ENCODE results near the gene PNKP.

Gene PNKP

DNA sequence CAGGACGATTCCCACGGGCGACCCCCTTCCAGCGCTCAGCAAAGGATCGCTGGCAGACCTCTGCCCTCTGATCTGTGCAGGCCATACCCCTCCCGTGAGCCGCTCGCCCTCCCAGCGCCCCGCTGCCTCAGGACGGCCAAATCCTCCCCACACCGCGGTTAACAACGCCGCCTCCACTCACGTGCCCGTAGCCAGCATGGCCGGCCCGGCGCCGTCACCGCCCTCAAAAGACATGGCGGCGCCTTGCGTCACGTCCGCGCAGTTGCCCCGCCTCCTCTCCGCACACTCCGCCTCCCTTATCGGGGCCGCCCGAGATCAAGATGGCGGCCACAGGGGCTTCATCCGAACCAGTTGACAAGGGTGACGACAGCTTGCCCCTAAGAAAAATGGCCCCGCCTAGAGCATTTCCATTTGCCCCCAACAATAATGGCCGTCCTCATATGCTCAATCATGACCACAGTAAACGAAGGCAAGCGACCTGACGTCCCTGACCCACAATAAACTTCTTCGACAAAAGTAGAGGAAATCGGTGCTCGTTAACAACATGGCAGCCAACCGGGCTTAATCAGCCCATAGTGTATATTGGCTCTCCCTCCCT lies 9.1 kb upstream of the PNKP start:
- DNase-seq (ENCODE audit: low spot score): peak; percentile 99

DNA sequence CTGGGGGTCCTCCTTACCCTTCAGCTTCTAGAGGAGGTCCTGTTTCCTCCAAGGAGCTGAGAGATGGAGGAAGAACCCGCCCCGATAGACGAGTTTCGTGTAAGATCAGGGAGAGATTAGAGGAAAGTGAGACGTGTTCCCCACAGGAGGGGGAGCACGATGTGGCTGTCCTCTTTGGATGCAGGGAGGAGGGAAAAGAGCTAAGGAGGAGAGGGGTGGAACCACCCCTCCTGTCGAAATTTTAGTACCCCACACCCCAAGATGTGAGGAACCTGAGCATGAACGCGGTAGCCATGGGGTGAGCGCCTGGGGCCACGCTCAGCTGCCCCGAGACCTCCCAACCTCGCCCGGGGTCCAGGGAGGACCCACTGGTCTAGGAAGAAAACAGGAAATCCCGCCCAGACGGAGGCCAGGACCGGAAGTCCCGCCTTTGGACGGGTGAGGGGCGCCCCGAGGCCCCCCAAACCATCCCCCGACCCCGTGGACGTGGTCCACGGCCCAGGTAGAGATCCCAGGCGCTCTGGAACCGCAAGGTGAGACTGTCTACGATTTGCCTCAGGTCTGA lies 8.6 kb upstream of the PNKP start:
- peak; percentile 55 for DNase-seq (ENCODE audit: low spot score)

DNA sequence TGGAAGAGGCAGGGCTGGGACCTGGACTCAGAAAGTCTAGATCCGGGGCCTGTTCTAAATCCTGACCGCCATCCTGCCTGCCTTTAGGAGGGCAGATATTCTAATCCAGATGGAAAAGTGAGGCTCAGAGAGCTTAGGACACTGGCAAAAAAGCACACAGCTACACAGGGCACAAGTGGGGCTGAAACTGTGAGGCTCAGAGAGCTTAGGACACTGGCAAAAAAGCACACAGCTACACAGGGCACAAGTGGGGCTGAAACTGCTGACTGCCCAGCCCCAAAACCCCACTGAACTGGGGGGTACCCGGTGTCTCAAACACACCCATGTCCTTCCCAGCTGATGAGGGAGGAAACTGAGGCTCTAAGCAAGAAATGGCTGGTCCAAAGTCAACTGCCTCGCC lies 7.8 kb upstream of the PNKP start:
- no peak for DNase-seq (ENCODE audit: low spot score)

DNA sequence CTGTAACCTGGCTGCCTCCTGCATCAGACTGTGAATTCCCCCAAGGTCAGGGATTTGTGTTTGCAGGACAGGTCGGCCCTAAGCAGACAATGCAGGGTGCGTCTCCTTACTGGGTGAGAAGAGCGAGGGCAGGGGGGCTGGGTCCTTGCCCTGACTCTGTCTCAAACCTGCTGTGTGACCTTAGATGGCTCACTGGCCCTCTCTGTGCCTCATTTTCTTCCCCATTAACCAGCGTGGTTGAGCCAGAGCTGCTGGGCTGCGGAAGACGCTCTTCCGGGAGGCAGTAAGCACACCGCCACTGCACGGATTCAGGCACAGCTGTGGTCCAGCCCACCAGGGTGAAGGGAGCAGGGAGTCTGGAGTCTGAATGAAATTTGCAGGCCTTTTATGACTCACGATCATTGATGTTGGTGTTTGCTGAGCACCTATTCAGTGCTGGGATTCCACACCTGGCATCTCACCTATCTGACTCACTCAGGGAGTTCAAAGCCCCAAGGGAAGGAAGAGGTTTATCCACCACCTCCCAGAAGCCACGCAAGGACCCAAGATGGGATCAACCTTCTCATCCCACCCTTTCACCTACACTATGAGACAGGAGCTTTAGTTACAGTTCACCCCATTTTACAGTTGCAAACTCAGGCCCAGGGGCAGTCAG lies 7.3 kb upstream of the PNKP start:
- DNase-seq (ENCODE audit: low spot score): no peak

DNA sequence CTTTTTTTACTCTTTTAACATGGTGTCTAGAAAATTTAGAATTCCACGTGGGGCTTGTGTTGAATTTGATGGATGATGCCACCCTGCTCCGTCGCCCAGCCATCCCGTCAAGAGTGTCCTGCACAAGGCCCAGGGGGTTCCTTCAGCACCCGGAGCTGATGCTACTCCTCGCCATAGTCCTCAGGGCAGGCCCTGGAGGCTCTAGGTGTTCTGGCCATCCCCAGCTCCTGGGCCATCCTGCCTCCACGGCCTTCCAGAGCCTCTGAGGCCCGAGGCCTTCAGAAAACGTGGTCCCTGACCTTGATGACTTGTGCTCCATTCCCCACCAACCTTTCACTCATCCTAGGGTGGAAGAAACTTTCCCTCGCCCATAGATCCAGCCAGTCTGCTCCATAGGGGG lies 6.5 kb upstream of the PNKP start:
- DNase-seq (ENCODE audit: low spot score): no peak

DNA sequence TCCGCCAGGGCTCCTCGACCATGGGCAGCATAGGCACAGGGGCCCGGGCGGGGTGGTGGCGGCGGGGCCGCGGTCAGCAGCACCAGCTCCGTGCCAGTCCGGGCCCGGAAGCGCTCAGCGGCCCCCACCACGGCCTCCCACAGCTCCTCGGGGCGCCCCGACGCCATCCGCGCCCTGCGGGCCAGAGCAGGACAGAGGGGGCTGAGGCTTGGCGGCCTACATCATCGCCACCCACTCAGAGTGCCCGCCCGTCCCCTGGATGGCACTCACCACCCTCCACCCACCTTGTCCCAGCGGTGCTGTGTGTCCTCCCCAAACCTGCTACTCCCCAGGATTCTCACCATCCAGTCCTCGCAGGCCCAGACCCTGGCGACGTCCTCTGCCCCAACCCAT lies 5.7 kb upstream of the PNKP start:
- DNase-seq (ENCODE audit: low spot score): no peak

DNA sequence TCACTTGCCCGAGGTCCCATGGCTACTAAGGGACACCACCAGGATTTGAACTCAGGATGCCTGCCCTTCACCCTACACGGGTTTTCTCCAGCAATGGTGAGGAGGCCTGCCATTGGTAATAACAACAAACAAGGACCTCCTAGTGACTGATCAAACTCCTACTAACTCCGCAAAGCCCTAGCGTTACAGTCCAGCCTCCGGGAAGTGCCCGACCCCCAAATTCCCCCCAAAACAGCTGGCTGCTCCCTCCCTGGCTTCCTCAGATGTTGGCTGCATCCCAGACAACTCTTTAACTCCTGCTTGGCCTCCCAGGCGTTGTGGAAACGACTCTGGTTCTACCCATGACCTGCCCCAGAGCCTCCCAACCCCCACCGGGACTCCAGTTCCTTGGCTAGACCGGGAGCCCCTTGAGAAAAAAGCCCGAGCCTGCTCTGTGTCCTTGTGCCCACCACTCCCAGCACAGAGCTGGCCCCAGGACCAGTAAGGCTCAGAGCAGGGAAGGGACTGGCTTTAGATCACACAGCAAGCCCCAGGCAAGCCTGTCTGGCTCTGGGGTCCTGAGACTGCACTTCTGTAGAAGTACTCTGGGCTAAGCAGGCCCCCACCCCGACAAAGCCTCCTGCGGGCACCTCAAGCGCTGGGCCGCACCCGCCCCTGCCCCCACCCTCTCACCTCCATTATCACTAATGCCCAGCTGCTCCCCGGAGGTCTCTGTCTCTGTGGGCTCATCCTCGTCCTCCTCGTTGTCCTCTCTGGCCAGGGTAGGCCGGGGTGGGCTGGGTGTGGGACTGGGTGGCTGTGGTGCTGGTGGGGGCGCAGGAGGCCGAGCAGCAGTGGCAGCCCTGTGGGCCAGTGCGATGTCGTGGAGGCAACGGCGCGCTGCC lies 5.1 kb upstream of the PNKP start:
- no peak for DNase-seq (ENCODE audit: low spot score)

DNA sequence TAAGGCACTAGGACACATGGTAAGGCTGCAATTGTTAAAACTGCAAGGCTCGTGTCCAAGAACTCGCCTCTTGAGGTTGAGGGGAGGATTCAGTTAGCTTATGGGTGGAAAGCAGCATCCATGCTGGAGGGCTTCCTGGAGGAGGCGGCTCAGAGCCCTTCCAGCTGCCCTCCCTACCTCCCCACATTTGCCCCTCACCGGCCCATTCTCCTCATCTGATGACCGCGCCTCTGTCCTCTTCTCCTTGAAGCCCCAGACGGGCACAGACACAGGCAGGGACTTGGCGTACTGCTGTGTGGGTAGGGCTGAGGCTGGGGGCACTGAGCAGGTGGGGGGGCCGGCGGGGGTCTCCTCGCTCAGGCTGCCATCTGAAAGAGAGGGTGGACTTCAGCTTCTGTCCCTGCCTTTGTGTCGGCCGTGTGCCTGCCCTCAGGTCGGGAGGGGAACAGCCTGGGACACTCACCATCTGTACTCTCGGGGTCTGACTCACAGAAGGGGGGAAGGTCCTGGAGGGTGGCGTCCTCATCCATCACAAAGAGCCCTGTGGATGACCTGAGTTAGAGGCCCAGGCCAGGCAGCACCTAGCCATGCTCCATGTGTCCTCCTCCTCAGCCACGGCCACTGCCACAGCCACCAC lies 4.1 kb upstream of the PNKP start:
- no peak for DNase-seq (ENCODE audit: low spot score)

DNA sequence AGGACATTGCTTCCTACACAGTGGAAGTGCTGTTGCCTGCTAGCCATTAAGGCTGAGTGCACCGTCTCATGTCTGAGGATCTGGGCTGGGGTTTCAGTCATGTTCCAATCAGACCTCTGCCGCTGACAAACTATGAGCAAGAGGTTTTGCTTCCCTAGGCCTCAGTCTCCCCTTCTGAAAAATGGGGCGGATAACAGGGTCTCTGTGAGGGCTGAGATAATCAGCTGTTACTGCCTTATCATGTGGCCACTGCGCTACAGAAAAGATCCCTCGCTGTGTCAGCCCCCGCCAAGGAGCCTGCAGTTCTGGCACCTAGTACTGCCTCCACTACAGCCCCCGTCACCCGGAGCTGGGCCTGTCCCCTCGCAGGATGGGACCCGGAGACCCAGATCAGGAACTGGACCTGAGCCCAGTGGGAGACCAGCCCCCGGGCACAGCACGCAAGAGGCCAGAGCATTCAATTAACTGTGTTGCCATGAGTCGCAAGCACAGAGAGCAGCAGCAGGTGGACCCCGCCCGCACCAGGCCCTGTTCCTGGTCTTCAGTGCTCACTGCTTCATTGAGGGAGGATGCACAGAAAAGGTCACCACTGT lies 3.0 kb upstream of the PNKP start:
- no peak for DNase-seq (ENCODE audit: low spot score)

DNA sequence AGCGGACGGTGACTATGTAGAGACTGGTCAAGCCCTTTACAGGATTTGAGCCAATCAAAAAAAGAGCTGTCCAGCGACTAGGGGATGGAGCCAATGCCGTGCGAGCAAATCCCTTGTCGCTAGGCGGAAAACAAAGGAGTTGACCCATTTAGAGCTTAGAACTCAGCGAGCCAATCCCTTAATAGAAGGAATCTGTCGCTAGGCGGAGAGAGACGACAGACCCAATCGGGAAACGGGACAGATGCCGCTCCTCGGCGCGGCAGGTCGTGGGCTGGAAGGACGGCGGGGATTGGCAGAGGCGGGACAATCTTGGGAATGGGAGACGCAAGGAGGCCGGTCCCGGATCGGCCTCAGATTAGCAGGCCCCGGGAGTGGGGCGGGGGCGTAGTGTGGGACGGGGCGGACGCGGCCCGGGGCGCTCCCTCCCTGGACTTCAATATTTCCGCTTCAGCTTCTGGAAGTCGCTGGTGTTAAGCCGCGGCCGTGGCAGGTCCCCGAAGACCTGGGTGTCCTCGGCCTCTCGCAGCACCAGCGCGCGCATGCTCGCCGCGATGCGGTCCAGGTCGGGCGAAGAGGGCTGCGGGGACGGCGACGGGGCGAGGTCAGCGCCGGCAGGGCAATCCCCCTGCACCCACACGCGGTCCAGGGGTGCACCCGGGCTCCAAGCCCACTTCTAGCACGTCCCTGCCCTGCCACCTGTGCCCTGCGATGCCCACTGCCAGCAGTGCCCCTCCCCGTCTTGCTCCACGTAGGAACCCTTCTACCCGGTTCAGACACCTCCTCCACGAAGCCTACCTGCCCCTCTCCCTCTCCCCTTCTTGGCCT lies 2.3 kb upstream of the PNKP start:
- peak; percentile 100 for DNase-seq (ENCODE audit: low spot score)

DNA sequence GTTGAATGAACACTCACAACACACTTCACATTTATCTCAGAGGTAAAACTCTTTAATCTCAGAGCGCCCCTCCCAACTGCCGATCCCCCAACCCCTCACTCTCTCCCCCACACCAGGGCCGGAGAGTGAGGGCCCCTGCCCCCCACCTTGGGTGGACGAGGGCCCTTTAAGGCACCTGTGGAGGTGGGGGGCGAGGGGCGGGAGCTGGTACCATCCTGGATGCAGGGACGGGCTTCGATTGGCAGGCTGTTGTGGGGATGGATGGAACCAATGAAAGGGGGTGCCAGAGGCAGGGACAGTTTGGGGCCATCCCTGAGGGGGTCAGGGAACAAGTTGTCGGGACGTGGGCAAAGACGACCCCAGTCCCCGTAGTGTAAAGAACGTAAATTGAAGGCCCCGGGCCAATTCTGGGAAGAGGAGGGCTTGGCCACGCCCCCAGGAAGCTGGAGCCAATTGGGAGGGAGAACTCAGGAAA lies 1.7 kb upstream of the PNKP start:
- DNase-seq (ENCODE audit: low spot score): no peak

DNA sequence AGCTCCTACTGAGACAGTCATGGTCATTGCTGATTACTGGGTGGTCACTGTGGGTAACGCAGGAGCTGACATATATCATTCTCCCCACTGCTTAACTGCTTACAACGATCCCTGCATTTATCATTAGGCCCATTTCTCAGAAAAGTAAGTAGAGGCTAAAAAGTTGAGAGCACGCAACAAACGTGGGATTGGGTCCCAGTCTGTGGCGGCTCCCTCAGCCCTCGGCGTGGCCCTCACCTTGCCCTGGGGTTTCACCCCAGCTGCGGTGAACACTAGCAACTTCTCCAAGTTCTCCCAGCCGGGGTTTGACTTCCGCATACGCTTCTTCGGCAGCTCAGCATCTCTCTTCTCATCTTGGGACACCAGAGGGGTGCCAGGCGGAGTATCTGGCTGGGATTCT lies 2.5 kb downstream of the PNKP start:
- DNase-seq (ENCODE audit: low spot score): no peak

DNA sequence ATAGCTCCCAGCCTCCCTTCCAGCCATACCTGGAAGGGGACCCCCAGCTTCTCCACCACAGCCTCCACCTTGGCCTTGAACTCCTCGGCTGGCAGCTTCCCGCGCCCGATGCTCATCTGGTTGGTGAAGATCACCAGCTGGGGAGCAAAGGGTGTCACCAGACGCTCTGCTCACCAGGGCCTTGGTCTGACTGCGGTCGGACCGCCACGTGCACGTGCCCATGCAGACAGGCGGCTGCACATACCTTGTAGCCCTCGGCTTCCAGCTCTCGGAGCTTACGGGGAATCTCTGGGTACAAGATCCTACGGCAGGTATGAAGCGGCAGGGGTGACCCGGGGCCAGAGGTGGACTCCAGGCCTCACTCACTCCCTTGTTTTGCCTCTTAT lies 3.4 kb downstream of the PNKP start:
- no peak for DNase-seq (ENCODE audit: low spot score)

DNA sequence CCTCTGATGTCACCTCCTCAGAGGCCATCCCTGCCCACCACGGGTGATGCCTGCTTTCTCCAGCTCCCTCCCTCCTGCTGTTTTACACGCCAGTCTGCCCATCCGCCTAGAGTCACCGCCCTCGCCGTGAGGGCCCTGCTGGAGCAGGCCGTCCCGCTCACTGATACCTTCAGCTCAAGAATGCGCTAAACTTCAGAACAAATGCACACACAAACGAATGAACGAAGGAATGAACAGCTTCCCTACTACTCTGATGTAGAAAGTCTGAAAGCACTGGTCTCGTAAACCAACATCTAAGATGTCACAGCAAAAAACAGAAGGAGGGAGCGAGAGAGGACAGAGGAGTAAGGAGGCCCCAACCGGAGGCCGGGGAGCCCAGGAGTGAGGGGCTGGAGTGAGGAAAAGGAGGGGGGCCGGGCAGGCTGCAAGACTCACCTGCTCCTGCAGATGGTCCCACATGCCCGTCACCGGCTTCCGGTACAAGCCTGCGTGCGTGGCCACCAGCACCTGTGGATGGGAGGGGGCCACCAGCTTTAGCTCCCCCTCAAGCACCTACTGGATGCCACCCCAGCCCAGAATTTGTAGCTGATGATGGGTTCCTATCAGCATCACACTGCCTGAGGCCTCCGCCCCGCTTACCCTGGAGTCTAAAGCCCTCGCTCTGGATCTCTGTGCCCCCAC lies 4.0 kb downstream of the PNKP start:
- DNase-seq (ENCODE audit: low spot score): no peak

DNA sequence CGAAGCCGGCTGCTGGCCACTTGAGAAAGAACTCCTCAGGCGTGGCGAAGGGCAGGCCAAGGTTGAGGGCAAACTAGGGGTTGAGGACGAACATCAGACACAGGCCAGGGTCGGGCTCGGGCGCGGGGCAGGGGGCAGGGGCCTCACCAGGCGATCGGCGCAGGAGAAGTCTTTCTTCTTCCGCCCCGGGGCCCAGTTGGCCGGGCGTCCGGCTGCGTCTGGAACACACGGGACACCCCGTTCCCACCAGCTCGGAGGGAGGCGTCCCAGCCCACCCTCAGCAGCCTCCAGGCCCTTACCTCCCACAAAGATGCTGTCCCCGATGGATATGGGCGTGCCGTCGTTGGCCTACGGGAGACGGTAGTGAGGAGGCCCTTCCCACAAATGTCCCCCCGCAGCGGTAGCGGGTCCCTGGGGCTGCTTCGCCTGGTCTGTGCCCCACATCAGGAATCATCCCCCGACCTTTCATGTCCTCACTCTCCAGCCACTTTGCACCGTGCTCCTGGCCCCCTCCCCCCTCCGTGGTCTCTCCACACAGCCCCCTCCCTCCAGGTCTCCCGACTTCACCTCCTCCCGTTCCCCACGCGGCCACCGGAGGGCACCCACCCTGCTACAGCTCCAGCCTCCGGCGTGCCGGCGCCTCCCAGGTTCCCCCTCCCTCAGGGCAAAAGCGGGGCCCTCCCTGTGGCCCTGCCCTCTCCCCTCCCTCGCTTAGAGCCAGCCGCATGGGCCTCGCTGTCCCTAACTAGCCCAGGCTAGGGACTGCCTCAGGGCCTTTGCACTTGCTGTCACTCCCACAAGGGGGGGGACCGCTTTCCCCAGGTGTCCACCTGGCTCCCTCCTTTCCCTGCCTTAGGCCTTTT lies 4.8 kb downstream of the PNKP start:
- no peak for DNase-seq (ENCODE audit: low spot score)

DNA sequence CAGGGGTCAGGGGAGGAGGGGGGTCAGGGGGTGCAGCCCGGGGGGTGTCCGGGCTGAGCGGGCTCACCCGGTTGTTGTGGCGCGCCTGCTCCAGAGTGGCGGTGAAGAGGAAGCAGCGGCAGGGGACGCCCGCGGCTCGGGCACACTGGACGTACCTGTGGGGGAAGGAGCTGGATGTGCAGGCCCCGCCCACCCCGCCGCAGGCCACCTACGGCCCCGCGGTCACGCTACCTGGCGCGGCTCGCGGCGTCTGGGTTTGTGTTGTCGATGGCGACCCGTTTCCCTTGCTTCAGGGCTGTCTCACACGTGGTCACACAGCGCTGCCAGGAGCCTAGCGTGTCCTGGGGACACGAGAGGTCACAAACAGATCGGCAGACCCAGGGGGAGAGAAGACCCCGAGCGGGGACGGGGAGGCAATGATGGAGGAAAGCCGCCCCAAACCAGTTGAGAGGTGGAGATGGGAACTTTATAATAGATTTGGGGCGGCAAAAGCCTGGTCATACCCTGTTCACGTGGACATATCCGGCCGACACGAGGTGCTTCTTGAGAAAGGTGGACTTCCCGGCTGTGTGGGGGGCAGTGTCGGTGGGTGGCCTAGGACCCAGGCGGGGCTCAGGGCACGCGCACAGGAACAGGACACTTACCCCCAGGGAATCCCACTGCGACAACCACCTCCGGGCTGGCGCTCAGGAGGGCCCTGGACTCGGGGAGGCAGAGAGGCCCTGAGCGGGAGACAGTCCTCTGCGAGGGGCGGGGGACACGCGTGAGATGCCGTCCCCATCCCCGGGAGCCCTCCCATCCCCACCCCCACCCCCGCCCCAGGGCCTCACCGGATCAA lies 5.6 kb downstream of the PNKP start:
- no peak for DNase-seq (ENCODE audit: low spot score)

DNA sequence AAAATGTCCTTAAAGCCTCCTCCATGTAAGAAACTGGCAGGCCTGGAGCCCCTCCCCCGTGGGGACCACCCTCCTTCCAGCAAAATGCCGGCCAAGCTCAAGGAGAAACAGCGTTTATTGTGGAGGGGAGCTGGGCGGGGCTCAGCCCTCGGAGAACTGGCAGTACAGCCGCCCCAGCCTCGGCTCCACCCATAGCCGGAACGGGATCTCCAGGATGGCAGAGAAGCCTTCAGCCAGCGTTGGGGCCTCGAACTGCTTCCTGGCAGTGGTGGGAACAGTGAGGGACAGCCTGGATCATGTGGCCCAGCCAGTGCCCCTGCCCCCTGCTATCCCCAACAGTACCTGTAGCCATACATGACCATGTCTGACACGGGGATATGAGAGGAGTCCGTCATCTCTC lies 6.3 kb downstream of the PNKP start:
- DNase-seq (ENCODE audit: low spot score): no peak

DNA sequence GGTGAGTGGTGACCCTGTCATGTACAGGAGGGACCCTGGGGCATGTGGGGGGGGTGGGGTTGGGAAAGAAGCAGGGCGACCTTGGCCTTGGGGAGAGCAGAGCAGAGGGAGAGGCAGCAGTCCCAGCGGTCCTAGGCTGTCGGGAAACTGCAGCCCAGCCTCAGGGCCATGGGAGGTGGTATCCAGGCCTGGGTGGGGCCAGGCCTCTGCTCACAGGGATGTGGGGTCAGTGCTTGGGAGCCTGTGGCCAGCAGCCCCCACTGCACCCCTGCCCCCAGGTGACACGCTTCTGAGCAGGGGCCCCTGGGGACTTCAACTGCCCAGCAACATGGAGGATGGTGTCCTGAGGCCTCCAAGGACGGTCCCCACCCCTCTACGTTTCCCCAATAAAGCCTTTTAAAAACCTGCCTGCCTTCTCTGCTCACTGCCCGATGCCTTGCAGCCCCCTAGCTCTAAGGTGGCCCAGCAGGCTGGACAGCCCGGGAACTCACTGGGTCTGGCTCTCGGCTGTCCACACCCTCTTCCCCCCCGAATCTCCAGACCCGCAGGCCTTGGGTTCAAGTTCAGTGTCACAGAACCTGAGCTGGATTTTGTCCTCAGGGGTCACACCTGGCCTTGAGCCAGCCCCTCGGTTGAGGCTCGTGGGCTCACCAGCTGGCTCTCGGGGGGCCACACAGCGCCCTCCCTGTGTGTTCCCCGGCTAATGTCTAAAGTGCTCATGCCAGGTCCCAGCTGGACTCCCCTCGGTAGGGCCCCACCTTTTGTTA lies 6.9 kb downstream of the PNKP start:
- DNase-seq (ENCODE audit: low spot score): no peak
